Measurements from ENCODE around the gene IQCB1.

IQCB1 gene

GRCh38 chr3:121852256-121852655 is 17.4 kb upstream of the IQCB1 start:
- H3K4me2 ChIP-seq = no peak overlapping the region
- no peaks in the 10 kb centered on the region for H3K27me3 ChIP-seq
- H4K20me1 ChIP-seq = peaks cover 58% of the 10 kb centered on the region
- no peaks in the 10 kb centered on the region for H3K4me1 ChIP-seq
- no peak overlapping the region for H3K4me3 ChIP-seq
- no peak overlapping the region for H3K9ac ChIP-seq
- H3K36me3 ChIP-seq = peaks cover 81% of the 10 kb centered on the region
- no peak overlapping the region for H3K27ac ChIP-seq
- TF ChIP-seq Cebpa-rat (IDR thresholded peaks at IDR 0.05) = no peak
- H3K9me3 ChIP-seq = 0 out of 2 replicates have a peak, but pooled peaks cover 3% of the 10 kb centered on the region

DNA sequence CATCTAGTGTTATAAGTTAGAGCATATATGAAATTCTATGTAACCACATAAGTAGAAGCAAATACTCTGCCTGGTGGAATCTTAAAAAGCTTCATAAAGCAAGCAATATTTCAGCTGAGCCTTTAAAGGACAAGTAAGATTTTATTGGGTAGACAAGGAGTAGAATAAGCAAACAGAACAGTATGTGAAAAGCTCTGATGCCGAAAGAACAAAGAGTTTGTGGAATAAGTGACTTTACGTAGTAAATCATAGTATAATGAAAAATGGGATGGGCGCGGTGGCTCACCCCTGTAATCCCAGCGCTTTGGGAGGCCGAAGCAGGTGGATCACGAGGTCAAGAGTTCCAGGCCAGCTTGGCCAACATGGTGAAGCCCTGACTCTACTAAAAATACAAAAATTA is 10.0 kb upstream of the IQCB1 start:
- H3K27me3 ChIP-seq = no peaks in the 10 kb centered on the region
- peaks cover 14% of the 10 kb centered on the region for H3K9me3 ChIP-seq
- no peak overlapping the region for H3K9ac ChIP-seq
- no peaks in the 10 kb centered on the region for H3K4me1 ChIP-seq
- H3K27ac ChIP-seq = no peak overlapping the region
- no peak overlapping the region for H3K4me2 ChIP-seq
- H3K36me3 ChIP-seq = peaks cover 63% of the 10 kb centered on the region
- H4K20me1 ChIP-seq = peaks cover 25% of the 10 kb centered on the region
- no peak overlapping the region for H3K4me3 ChIP-seq
- no peak for TF ChIP-seq Cebpa-rat (IDR thresholded peaks at IDR 0.05)

DNA sequence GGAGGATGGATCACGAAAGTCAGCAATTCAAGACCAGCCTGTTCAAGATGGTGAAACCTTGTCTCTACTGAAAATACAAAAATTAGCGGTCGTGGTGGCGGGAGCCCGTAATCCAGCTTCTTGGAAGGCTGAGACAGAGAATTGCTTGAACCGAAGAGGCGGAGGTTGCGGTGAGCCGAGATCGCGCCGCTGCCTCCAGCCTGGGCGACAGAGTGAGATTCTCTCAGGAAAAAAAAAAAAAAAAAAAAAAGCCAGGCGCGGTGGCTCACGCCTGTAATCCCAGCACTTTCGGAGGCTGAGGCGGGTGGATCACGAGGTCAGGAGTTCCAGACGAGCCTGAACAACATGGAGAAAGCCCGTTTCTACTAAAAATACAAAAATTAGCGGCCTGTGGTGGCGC is 5.1 kb upstream of the IQCB1 start:
- no peak overlapping the region; the same call in 1 of the 2 replicates for H3K4me3 ChIP-seq
- no peak overlapping the region for H3K4me2 ChIP-seq
- H3K4me1 ChIP-seq = peaks cover 16% of the 10 kb centered on the region
- H3K36me3 ChIP-seq = peaks cover 27% of the 10 kb centered on the region
- H3K27me3 ChIP-seq = no peaks in the 10 kb centered on the region
- H3K9me3 ChIP-seq = peaks cover 20% of the 10 kb centered on the region
- H4K20me1 ChIP-seq = no peaks in the 10 kb centered on the region
- no peak for TF ChIP-seq Cebpa-rat (IDR thresholded peaks at IDR 0.05)
- H3K9ac ChIP-seq = no peak overlapping the region
- H3K27ac ChIP-seq = no peak overlapping the region

- H3K27ac ChIP-seq = peak overlapping the region; percentile 81
- H3K27me3 ChIP-seq = no peaks in the 10 kb centered on the region
- H3K36me3 ChIP-seq = peaks cover 42% of the 10 kb centered on the region
- TF ChIP-seq Cebpa-rat (IDR thresholded peaks at IDR 0.05) = no peak
- H3K4me1 ChIP-seq = peaks cover 32% of the 10 kb centered on the region
- peak overlapping the region; percentile 81 for H3K4me2 ChIP-seq
- peaks cover 20% of the 10 kb centered on the region for H3K9me3 ChIP-seq
- peak overlapping the region; percentile 89 for H3K4me3 ChIP-seq
- peaks cover 3% of the 10 kb centered on the region; the same call in 1 of the 2 replicates for H4K20me1 ChIP-seq
- H3K9ac ChIP-seq = peak overlapping the region; percentile 92
Measured at GRCh38 chr3:121836481-121836880, 1.6 kb upstream of the IQCB1 start.

GRCh38 chr3:121836064-121836463 is 1.2 kb upstream of the IQCB1 start:
- TF ChIP-seq Cebpa-rat (IDR thresholded peaks at IDR 0.05) = no peak
- H4K20me1 ChIP-seq = peaks cover 7% of the 10 kb centered on the region; the same call in 1 of the 2 replicates
- peak overlapping the region; percentile 81 for H3K27ac ChIP-seq
- H3K27me3 ChIP-seq = no peaks in the 10 kb centered on the region
- peak overlapping the region; percentile 89 for H3K4me3 ChIP-seq
- H3K4me1 ChIP-seq = peaks cover 32% of the 10 kb centered on the region
- peak overlapping the region; percentile 81 for H3K4me2 ChIP-seq
- H3K9ac ChIP-seq = peak overlapping the region; percentile 92
- H3K36me3 ChIP-seq = peaks cover 44% of the 10 kb centered on the region
- peaks cover 18% of the 10 kb centered on the region for H3K9me3 ChIP-seq

- peak overlapping the region; percentile 89 for H3K4me3 ChIP-seq
- H3K4me1 ChIP-seq = peaks cover 32% of the 10 kb centered on the region
- H4K20me1 ChIP-seq = peaks cover 13% of the 10 kb centered on the region; the same call in 1 of the 2 replicates
- peak overlapping the region; percentile 92 for H3K9ac ChIP-seq
- H3K4me2 ChIP-seq = peak overlapping the region; percentile 81
- H3K27me3 ChIP-seq = no peaks in the 10 kb centered on the region
- H3K9me3 ChIP-seq = peaks cover 12% of the 10 kb centered on the region
- H3K27ac ChIP-seq = peak overlapping the region; percentile 81
- H3K36me3 ChIP-seq = peaks cover 44% of the 10 kb centered on the region
- TF ChIP-seq Cebpa-rat (IDR thresholded peaks at IDR 0.05) = no peak
Measured at GRCh38 chr3:121835465-121835801, 573 bp upstream of the IQCB1 start.

GRCh38 chr3:121834157-121834670 is 646 bp downstream of the IQCB1 start:
- Histone ChIP-seq H3K4me3 (peak overlapping the region; percentile 89), H3K27me3 (no peaks in the 10 kb centered on the region), H3K27ac (peak overlapping the region; percentile 93), H3K4me2 (peak overlapping the region; percentile 95), H3K9me3 (0 out of 2 replicates have a peak, but pooled peaks cover 2% of the 10 kb centered on the region), H3K36me3 (peaks cover 43% of the 10 kb centered on the region), H3K4me1 (peaks cover 32% of the 10 kb centered on the region), H3K9ac (peak overlapping the region; percentile 97), H4K20me1 (peaks cover 22% of the 10 kb centered on the region; the same call in 1 of the 2 replicates)
- TF ChIP-seq Cebpa-rat (IDR thresholded peaks at IDR 0.05) = peak; percentile 93

DNA sequence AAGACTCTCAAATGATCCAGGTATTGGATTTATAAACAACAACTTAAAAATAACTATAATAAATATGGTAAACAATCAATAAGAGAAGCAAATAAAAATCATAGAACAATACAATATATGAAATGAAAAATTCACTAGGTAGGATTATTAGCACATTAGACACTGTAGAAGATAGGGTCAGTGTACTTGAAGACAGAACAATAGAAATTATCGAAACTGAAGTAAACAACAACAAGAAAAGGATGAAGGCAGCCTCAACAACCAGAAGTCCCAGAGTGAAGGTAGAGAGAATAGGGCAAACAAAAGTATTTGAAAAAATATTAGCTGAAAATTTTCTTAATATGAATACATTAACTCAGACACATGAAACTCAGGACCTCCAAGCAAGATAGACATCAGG is 11.9 kb downstream of the IQCB1 start:
- Histone ChIP-seq H3K36me3 (peaks cover 94% of the 10 kb centered on the region), H3K4me2 (no peak overlapping the region), H3K4me1 (no peaks in the 10 kb centered on the region), H3K27me3 (no peaks in the 10 kb centered on the region), H3K9me3 (peaks cover 50% of the 10 kb centered on the region), H3K27ac (no peak overlapping the region), H4K20me1 (no peaks in the 10 kb centered on the region), H3K4me3 (no peak overlapping the region), H3K9ac (no peak overlapping the region)
- no peak for TF ChIP-seq Cebpa-rat (IDR thresholded peaks at IDR 0.05)

DNA sequence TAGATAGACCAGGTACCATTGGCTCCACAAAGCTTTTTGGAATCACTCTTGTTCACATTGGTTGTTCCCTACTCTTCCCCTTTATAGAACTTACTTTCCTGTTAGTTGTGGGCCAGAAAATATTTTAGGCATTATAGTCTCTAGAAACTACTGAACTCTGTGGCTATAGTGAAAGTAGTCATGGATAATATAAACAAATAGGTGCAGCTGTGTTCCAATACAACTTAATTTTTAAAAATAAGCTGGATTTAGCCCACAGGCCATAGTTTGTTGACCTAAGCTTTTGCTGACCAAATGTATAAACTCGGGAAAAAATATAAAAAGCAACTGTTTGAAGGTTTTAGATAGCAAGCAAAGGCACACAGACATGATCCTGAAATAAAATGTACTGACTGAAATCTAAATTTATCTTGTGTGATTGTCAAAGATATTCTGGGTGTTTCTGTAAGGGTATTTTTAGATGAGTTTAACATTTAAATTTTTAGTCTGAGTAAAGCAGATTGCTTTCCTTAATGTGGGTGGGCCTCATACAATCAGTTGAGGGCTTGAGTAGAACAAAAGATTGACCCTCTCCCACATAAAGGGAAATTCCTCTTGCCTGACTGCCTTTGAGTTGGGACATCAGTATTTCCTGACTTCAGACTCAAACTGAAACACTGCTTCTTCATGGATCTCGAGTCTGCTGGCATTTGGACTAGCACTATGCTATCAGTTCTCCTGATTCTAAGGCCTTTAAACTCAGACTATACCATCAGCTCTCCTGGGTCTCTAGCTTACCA is 13.2 kb downstream of the IQCB1 start:
- Histone ChIP-seq H3K4me3 (no peak overlapping the region), H3K9ac (no peak overlapping the region), H3K36me3 (peaks cover 94% of the 10 kb centered on the region), H3K27ac (no peak overlapping the region), H3K4me1 (no peaks in the 10 kb centered on the region), H4K20me1 (no peaks in the 10 kb centered on the region), H3K9me3 (peaks cover 63% of the 10 kb centered on the region), H3K27me3 (no peaks in the 10 kb centered on the region), H3K4me2 (no peak overlapping the region)
- TF ChIP-seq Cebpa-rat (IDR thresholded peaks at IDR 0.05) = no peak

- no peaks in the 10 kb centered on the region for H3K27me3 ChIP-seq
- peaks cover 67% of the 10 kb centered on the region for H3K9me3 ChIP-seq
- no peaks in the 10 kb centered on the region for H3K4me1 ChIP-seq
- H3K36me3 ChIP-seq = peaks cover 90% of the 10 kb centered on the region
- H3K4me3 ChIP-seq = no peak overlapping the region
- no peaks in the 10 kb centered on the region; the same call in 1 of the 2 replicates for H4K20me1 ChIP-seq
- no peak overlapping the region for H3K9ac ChIP-seq
- H3K27ac ChIP-seq = no peak overlapping the region
- no peak overlapping the region for H3K4me2 ChIP-seq
- no peak for TF ChIP-seq Cebpa-rat (IDR thresholded peaks at IDR 0.05)
Measured at GRCh38 chr3:121819236-121819635, 15.6 kb downstream of the IQCB1 start.
